OCI-M2 (cell line): Measurements from ENCODE around the gene CYTIP.

Experiments
- DNase-seq: peaks from one replicate; lab custom pipeline; 2025; ENCODE audit not compliant: unreplicated experiment; lab: John Stamatoyannopoulos, UW

The CYTIP gene

DNA sequence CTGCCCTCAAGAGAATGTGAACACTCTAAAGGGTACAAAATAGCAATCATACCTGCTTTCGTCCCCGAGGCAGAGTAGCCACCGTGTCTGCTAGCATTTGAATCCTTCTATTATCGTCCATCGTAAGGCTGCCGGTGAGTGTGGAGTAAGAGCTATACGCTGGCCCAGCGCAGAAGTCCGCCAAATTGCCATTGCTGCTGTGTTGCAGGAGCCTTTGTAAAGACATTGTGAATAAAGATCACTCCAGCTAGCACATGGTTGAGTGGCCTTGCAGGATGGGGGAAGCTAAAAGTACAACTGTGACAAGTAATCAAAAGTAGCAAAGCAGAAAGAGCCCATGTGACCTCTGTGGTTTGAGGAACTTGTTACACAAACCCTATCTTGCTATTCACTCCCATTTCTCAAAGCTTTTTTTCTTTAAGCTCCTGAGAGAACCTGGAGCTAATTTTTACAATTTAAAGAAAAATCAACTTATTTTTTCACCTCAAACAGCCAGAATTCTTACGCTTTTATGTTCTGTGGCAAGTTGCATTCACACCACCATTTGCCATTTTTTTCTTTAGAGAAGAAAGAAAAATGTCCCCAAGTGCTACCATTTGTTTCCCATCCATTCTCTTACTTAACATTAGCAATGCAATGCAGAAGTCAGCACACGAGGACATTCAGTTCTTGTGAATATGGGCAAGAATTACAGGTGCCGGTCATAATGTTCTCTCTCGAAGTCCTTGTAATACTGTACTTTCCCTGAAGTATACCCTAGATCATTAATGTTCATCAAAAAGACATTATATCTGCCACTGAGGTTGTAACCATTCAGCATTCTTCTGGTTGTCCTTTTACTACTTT is at the start of gene CYTIP:
Gene CYTIP, minus strand, starts transcription at position 295 of the 846 bp plus-strand sequence. Its CDS starts 69 bp downstream, at position 226.
- no peak for DNase-seq

DNA sequence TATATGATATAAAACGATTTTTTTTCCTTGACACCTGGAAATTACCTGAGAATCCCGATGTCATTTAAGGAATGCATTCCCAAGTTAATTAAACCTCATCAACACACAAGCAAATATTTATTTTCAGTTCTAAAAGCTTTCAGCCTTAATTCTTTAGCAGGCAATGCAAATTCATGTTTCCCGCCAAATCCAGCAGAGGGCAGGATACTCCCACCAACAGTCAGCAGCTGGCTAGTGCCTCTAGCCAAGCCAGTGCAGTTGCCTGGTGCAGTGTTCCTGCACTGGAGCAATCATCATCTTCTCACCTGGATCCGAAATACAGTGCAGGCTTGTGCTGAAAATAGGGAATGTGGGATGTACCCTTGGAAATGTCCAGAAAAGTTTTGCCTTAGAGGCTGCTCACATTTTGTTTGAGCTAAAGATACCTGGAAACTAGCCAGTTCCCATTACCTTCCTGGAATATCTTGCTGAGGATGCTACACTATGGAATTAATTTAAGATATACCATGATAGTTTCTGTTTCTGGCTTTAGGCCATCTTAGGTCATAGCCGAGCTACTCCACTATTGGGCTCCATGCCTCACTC is 48.4 kb upstream of the CYTIP start:
- DNase-seq = no peak

DNA sequence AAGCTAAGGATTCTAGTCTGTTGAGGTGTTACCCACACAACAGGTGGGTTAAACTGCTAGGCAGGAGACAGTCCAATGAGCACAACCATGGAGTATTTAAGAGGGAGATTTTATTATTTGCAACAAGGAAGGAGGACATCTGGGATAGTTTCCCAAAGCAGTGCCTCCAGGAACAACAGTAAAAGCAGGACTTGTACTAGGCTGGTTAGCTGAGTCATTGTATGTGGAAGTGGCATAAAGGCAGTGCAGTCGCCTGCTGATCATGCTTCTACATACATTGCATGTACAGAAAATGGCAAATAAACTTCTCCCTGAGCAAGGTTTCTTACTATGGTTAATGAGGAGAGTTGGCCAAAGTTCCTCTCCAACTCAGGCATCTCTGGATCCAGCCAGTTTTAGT is 46.1 kb upstream of the CYTIP start:
- DNase-seq = no peak

DNA sequence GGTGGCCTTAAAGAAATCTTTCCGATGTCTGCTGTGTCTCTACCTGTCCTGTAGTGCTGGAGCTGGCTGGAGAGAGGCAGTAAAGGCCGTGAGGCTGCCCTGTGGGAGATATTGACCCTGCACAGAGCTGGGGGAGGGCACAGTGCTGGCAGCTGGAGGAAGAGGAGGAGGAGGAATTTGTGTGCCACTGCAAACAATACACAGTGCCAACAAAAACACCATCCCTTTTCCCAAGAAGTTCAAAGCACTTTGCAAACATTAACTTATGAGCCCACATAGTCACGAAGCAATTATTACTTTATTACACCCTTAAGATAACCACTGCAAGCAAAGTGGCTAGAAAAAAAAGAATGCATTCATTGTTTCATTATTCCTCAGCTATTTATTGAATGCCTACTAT is 45.0 kb upstream of the CYTIP start:
- no peak for DNase-seq

DNA sequence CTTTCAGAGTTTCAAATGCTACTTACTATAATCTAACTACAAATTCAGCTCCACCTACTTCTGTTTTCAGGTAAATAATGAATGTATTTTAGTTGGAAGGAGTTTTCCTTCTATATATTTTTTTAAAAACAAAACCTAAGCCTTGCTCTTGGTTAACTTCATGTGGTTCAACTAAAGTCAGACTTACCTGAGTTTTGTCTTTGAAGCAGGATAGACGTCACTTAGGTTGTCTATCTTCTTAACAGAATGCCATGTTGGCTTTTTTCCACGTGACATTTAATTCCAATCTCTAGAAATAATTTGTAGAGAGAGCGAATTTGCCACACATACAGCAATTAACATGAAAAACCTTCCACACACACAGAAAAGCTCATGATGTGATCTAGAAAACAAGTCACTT is 43.9 kb upstream of the CYTIP start:
- DNase-seq = no peak

DNA sequence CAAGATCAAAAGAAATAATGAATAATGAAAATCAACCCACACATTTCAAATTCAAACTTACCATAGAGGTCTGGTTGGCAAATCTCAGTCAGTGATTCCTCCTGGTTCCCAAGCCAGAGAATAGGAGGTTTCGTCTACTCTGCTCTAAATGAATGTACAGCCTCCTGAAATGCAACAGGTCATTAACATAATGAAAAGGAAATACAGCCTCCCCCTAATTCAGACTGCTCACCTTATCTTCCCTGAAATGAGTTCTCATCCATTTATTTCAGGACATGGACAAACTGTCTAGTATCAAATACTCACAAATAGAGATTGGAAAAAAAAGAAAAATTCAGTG is 43.4 kb upstream of the CYTIP start:
- DNase-seq = no peak

DNA sequence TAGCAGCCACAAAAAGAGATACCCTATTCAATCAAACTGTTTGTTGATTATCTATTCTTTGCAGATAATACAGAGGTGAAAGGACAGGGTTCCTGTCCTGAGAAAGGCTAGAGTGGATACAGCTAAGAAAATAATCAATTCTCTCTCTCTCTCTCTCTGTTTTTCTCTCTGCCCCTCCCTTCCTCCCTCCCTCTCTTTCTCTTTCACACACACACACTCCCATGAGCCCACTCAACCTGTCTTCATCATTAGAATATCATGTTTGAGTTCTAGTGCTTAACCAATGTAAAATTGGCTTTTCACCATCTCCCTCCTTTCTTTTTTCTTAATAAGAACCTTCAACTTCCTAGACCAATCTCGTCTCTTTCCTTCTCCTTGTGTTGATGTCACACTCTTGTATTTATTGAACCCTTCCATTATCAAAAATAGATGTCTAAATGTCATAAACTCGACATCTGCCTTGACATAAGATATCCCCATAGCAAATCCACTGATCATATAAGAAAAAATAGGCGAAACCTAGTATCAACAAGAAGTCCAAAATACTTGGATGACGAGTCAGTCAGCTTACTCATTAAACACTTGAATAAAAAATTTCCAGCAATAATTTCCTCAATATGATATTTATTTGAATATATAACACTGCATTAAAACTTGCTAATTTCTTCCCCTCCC is 42.8 kb upstream of the CYTIP start:
- DNase-seq = no peak

DNA sequence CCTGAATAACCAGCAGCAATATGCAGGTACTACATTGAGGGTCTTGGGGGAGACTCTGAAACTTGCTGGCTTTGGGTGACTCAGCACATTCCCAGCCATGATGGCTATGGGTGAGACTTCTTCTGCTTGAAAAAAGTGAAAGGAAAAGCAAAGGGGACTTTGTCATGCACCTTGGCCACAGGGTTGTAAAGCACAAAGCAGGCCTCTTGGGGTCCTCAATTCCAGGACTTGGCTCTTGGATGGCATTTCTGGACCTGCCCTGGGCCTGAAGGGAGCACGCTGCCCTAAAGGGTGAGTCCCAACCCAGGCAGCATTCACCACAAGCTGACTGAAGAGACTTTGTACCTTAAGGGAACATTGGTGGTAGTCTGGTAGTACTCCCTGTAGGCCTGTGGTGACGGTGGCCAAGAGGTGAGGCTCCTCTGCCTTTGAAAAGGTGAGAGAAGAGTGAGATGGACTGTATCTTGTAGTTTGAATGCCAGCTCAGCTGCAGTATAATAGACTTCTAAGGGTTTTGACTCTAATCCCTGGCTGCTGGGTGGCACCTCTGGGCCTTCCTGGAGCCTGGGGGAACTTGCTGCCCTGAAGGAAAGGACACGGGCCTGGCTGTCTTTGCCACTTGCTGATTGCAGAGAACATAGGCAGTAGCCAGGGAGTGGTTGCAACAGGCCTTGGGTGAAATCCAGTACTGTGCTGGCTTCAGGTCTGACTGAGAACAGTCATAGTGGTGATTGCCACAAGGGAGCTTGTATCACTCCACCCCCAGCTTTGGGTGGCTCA is 36.5 kb upstream of the CYTIP start:
- DNase-seq = no peak

DNA sequence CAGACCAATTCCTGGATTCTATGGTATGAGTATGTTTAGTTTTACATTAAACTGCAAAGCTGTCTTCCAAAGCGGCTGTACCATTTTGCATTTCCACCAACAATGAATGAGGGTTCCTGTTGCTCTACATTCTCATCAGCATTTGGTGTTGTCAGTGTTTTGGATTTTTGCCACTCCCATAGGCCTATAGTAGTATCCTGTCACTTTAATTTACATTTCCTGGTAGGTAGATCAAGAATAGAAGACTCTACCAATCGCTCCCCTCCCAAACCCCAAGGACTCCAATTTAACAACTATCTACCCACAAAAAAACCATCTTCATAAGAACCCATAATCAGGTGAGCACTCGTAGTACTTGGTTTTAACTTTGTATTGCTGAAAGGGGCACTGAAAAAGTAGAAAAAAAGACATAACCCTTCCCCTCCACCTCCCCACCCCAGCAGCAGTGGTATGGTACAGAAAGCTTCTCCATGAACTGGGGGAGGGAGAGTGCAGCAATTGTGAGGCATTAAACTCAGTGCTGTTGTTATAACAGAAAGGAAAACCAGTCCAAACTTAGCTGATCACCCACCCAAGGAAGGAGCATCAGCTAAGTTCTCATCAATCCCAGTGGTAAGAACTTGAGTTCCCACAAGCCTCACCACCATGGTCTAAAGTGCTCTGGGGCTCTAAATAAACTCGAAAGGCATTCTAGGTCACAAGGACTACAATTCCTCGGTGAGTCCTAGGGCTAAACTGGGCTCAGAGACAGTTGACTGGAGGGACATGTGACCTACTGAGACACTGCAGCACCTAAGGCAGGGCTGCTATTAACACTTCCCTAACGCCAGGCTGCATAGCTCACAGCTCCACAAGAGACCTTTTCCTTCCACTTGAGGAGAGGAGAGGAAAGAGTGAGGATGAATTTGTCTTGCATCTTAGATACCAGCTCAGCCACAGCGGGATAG is 35.5 kb upstream of the CYTIP start:
- DNase-seq = no peak

DNA sequence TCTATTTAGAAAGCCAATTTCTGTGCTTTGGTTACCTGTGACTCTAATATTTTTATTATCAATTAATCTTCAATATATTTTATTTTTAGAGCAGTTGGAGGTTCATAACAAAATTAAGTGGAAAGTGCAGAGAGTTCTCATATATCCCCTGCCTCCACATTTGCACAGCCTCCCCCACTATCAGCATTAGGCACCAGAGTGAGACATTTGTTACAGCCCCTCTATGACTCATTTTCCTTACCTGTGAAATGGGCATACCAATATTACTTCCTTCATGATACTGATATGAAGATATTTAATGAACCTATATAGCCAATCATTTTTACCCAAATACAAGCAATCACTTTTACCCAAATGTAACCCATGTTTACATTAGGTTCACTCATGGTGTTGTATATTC is 34.0 kb upstream of the CYTIP start:
- no peak for DNase-seq

DNA sequence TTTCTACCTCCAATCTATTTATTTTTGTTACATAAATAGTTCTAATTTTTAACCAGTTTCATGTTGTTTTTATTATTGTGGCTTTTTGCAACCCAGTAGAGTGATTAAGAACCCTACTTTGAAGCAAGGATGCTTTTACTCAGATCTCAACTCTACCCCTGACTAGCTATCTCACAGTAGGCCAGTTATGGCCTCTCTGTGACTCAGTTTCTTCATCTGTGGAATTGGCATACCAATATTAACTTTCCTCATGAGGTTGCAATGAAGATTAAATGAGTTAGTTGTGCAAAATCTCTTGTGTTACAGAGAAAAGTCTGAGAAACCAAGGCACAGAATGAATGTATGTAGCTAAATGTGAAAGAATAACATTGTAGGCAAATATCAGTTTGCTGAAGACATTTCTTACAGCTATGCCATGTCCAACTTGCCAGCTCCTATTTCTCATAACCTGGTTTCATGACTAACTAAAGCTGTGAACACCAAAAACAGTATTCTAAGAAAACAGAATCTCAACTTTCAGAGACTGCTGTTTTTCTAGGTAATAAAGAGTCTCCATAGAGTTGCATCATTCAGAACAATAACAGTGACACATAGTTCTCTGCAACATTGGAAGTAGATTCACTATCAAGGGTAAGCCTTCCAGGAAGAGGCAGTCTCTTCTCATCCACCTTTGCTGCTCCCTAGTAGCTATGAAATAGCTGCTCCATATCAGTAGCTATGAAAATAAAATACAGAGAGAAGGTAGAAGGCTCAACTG is 33.2 kb upstream of the CYTIP start:
- no peak for DNase-seq

DNA sequence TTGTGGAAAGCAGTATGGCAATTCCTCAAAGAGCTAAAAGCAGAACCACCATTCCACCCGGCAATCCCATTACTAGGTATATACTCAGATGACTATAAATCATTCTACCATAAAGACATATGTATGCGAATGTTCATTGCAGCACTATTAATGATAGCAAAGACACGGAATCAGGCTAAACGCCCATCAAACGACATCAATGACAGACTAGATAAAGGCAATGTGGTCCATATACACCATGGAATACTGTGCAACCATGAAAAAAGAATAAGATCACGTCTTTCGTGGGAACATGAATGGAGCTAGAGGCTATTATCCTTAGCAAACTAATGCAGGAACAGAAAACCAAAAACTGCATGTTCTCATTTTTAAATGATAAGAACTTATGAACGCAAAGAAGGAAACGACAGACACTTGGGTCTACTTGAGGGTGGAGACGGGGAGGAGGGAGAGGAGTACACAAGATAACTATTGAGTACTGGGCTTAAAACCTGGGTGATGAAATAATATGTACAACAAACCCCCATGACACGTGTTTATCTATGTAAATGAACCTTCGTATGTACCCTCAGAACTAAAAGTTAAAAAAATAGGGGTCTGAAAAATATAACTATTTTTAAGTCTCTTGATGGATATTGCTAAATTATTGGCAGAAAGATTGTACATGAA is 32.0 kb upstream of the CYTIP start:
- DNase-seq = no peak

DNA sequence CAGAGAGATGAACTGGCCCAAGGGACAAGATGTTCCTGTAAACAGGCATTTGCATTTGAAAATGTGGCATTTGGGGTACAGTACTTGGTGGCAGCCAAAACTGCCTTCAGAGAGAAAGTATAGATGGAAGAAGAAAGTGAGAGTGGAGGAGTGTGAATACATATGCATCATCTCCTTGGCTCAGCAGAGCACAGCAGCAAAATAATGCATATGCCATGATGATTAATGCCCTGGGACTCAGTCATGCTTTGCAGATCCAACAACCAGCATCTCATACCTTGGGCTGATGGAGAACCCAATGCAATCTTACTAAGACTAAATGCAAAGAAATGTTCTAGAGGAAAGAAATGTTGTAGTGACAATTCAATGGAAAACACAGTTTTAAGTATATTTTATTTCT is 29.7 kb upstream of the CYTIP start:
- DNase-seq = no peak

DNA sequence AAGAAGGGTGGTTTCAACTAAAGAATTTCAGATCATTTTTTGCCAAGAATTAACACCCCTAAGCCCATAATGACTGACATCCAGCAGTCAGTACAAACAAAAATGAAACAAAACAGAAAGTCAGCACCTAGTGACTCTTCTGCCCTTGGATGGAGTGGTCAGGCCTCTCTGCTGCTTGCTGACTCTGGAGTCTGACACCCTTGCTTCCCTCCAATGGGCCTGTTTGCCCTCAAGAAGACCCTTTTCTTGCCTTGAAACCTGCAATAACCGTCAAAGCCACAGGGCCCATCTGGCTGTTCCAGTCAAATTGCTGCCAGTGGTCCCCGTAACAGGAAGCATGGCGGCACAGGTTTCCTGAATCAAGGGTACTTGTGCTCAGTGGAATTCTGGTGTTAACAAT is 27.2 kb upstream of the CYTIP start:
- no peak for DNase-seq

DNA sequence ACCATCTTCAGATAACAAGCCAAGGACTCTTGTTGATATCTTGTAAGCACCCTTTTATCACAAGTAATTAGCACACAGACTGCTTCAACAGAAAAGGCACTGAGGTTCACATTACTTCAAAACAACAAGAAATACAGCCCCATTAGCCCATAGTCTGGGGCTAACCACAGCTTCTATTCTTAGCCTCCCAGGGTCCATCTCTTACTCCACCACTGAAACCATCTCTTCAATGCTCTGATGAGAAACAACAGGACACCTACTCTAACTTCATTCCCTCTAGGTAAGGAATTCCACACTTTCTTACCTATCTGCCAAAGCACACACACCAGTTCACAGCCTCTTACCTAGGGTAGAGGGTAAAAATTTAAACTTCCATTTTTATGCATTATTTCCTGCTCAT is 26.4 kb upstream of the CYTIP start:
- DNase-seq = no peak

DNA sequence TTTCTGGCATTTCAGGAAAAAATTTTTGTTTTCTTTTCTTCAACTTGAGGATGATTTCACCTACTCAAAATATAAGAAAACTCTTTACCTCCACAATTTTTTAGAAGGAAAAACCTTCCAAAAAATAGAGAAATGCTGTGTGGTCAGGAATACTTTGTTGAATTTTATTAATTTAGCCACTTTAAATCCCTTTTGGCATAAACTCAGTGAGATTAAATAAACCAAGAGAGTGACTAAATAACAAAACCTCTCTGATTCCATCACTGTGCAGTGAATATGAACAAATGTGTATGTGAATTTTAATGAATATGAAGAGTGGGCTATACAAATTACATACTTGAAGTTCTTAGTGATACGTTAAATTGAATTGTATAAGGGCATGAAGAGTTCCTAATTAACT is 25.8 kb upstream of the CYTIP start:
- no peak for DNase-seq

DNA sequence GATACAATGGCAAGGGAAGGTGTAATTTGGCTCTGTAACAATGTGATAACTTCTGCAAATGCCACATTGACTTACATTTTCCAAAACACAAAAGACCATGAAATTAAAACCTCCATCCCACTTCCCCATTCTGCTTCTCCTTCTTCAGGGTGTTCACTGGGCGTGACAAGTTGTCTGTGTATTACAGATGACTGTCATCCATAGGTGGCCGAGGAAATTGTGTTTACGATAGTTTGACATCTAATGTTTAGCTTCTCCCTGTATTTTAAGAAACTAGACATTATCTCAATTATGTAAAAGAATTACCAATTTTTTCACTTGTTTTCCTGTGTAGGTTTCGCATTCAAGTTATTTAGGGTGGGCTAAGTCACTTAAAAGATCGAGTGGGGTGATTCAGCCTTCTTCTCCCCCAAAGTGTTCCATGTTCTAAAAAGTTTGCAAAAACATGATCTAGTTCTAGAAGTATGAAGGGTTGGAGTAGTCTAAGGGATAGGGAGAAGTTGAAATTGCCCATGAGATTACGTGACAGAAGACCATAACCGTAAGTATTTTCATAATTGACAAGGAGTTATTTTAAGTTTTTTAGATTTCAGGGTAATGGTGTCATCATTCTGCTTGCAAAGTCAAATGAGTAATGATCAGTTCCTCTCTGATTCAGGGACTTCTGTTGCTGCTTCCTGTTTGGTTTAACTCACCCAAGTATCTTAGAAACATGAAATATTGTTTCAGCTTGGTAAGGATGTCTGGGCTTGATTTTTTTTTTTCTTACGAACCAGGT is 25.2 kb upstream of the CYTIP start:
- DNase-seq = no peak

DNA sequence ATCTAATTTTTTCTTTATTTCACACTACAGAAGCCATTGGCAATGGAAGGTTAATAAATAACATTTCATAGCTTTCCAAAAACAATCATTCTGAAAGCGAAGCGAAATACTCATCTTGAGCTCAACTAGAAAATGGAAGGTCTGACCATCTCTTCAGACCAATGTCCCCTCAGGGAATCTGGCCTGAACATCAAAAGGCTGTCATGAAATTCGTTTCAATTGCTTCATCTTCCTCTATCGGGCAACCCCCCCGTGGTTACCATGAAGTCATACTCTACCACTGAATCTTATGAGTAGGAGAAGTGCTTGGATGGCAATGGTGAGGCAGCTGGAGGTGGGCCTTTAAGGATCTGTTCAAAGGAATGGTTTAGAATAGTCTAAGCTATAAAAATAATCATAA is 22.9 kb upstream of the CYTIP start:
- no peak for DNase-seq
